Measurements from ENCODE around the gene EPHA10.
"Not testable (repeated sequence)": the region's sequence is repeated elsewhere in the genome, so short reads cannot be mapped to it uniquely, and the experiment has no call there.

The EPHA10 gene

DNA sequence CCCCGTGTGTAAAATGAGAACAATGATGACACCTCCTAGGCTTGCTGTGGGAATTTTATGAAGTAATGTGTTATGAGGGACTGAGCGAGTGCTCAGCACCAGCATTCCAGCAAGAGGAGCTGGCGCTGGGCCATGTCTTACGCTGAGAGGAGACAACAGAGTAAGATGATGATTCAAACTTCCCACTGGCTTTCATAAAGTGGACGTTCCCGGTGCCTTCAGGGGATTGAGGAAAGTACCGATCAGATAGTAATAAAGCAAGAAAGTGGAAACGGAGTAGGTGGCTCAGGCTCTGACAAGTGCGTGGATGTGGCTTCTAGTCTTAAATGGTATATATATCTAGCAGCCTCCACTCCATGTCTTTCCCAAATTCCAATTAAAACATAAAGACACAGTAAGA lies 23.8 kb downstream of the EPHA10 start:
- H3K4me3 ChIP-seq (ENCODE audit: low read length): no peak overlapping the region
- no peak for DNase-seq (ENCODE audit: low read depth, low spot score)

DNA sequence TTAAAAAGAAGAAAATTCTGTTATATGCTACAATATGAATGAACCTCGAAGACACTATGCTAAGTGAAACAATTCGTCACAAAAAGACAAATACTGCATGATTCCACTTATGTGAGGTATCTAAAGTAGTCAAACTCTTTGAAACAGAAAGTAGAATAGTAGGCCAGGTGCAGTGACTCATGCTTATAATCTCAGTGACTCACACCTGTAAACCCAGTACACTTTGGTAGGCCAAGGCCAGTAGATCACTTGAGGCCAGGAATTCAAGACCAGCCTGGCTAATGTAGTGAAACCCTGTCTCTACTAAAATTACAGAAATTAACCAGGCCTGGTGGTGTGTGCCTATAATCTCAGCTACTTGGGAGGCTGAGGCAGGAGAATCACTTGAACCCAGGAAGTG lies 25.7 kb downstream of the EPHA10 start:
- H3K4me3 ChIP-seq (ENCODE audit: low read length): no peak overlapping the region
- DNase-seq (ENCODE audit: low read depth, low spot score): no peak

DNA sequence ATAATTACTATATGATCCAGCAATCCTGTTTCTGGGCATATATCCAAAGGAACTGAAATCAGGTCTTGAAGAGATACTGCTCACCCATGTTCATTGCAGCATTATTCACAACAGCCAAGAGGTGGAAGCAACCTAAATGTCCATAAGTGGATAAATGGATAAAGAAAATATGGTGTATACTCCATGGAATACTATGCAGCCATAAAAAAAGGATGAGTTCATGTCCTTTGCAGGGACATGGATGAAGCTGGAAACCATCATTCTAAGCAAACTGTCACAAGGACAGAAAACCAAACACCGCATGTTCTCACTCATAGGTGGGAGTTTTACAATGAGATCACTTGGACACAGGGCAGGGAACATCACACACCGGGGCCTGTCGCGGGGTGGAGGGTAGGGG lies 26.3 kb downstream of the EPHA10 start:
- H3K4me3 ChIP-seq (ENCODE audit: low read length); DNase-seq (ENCODE audit: low read depth, low spot score): not testable (repeated sequence)

DNA sequence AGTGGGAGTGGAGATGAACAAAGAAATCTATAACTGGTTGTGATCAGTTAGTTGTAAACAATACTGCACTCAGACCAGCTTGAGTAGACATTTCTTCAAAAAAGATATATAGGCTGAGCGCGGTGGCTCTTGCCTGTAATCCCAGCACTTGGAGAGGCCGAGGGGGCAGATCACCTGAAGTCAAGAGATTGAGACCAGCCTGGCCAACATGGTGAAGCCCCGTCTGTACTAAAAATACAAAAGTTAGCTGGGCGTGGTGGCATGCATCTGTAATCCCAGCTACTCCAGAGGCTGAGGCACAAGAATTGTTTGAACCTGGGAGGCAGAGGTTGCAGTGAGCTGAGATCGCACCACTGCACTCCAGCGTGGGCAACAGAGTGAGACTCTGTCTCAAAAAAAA lies 26.9 kb downstream of the EPHA10 start:
- not testable (repeated sequence) for H3K4me3 ChIP-seq (ENCODE audit: low read length); DNase-seq (ENCODE audit: low read depth, low spot score)

DNA sequence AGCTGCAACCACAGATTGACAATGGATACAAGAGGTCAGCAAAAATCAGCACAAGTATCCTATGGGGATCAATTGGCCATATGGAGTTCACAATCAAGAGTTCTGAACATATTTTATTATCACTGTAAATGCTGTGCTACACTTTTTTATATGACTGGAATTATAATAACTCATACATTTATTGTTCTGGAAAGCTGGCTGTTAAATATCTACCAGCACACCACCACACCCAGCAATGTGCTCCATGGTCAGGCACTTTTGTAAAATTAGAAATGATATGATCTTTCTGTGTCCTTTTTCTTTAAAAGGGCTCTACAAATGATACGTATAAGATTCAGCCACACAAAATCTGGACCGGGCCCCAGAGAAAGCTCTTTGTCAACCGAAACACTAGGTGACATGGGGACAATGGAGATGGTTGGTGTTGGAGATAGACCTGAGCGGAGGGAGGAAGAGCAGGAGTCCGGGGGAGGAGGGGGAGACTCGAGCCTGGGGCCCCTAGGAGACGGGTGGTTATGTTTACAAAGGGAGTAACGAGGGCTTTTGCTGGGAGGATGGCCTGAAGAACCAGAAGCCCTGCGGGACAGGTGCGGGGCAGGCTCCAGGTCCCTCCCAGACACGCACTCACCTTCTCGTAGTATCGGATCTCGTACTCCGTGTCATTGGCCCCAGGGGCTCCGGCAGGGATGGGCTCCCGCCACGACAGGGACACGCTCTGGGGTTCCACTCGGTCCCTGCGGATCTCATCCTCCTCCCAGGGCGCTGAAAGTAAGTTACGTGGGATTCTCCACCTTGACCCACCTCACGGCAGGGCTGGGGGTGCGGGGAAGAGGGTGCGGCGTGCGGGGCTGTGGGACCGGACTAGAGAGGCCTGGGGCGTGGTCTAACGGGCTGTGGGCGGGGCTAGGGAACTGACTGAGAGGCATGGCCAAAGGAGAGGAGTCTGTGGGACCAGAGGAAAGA lies 30.0 kb downstream of the EPHA10 start:
- no peak for DNase-seq (ENCODE audit: low read depth, low spot score)
- no peak overlapping the region for H3K4me3 ChIP-seq (ENCODE audit: low read length)

DNA sequence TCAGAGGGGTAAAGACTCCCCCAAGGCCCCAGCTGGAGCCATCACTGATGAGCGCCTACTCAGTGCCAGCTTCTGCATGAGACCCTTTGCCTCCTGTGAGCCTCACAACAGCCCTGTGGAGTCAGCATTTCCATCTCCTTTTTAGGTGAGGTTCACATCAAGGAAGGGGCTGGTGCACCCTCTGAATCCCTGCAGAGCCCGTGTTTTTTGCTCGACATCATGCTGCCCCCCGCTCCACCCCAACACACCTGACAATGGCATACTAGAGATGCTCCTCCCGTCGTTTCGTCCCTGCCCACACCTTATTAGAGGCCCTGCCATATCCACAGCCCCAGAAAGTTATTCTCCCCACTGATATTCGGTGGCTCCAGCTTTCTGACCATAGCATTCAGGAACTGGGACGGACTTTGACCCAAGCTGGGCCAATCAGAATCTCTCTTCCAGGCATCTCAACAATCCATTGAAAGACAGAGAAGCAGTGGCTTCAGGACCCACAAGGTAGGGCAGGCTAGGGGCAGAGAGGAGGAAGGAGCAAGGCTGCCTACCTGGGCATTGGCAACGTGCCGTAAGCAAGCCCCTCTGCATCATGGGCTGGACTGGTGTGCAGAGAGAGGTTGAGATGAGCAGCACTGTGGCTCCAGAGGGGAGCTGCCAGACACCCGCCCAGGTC lies 32.7 kb downstream of the EPHA10 start:
- no peak for DNase-seq (ENCODE audit: low read depth, low spot score)
- no peak overlapping the region for H3K4me3 ChIP-seq (ENCODE audit: low read length)

DNA sequence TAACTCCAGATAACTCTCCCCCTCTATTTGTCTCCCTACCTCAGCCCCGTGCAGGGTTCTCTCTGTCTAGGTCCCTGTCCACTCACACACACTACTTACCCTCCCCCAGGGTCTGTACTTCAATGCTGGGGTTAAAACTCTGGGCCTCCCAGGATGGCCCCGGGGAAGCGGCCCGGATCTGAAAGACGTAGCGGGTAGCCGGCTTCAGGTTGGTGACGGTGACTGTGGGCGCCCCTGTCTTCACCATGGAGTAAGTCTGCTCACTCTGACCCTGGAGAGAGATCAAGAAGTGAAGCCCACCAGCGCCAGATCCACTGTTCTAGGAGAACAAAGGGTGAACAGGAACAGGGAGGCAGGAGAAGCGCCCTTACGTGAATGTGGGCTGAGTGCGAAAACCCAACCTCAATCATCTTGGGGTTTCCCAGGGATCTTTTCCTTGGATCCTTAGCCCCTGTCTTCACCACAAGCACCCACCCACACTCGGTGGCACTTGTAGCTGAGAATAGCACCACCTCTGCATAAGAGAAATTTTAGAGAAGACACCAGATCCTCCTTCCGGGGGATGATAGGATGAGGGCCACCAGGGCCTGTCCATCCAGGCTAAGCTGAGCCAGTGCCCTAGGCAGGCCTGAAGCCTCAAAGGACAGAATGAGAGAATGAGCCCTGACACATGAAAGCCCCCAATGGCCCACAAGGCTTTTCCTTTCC lies 33.5 kb downstream of the EPHA10 start:
- H3K4me3 ChIP-seq (ENCODE audit: low read length): no peak overlapping the region
- DNase-seq (ENCODE audit: low read depth, low spot score): no peak

DNA sequence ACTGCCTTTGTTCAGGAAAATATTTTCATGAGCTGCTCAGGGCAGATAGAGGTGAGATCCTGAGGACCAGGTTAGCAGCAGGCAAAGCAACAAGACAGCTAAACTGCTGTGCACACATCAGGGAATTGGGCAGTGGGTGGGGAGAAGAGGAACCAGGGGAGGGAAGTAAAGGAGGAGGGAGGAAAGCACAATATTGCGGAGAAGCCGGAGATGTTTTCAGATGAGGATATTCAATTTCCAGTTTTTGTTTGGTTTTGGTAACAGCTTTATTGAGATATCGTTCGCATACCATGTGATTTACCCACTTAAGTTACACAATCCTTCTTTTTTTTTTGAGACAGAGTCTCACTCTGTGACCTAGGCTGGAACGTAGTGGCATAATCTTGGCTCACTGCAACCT lies 34.5 kb downstream of the EPHA10 start:
- H3K4me3 ChIP-seq (ENCODE audit: low read length): no peak overlapping the region

DNA sequence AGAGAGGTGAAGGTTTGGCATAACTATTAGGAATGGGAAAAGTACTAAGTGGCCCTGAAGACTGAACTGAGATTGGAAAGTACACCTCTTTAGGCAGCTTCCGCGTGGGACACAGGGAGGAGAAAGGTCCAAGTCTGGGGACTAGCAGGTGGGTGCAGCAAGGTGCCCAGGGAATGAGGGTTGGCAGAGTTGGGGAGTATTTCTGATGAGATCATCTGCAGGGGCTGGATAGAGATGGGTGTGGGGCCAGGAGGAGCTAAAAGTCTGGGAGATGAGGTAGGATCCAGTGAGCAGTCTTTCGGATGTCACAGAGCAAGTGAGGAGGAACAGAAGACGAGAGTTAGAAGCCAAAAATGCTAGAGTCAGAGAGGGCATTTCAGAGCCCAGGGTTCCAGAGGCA lies 36.5 kb downstream of the EPHA10 start:
- H3K4me3 ChIP-seq (ENCODE audit: low read length): no peak overlapping the region
- DNase-seq (ENCODE audit: low read depth, low spot score): no peak

More for the DNA sequence above, 34.5 kb downstream of the EPHA10 start:
- DNase-seq (ENCODE audit: low read depth, low spot score): no peak

DNA sequence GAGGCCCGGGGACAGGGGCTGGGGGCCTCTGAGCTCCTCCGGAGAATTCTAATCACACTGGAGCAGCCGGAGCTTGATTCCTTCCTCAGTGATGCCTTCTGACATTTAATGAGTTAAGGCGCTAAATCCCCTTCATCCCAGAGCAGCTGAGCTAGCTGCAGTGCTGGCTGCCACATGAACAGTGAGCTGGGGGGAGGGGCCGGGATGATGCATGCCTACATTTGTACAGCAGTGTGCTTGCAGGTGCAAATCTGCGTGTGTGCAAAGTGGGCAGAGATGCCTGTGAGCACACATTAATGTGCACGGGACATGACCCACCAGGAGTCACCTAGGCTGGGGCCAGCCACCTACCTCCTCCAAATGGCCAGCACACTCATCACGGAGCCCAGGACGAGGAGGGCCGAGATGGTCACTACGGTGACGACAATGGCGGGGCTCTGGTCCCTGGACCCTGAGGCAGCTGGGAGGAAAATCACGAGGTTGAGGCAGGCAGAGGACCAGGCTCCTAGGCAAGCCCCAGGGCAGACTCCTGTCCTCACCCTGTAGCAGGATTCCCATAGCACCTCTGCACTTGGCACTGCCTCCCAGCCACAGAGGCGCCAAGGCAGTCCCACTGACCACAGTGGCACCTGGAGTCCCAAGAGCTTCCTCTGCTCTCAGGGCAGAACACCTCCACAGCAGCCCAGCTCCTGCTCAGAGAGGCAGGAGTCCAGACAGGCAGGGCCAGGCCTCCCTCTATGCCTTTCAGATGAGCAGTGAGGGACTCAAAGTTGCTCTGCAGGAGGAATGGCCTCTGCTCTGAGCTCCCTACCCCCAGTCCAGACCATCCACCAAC lies 38.0 kb downstream of the EPHA10 start:
- no peak overlapping the region for H3K4me3 ChIP-seq (ENCODE audit: low read length)
- no peak for DNase-seq (ENCODE audit: low read depth, low spot score)

DNA sequence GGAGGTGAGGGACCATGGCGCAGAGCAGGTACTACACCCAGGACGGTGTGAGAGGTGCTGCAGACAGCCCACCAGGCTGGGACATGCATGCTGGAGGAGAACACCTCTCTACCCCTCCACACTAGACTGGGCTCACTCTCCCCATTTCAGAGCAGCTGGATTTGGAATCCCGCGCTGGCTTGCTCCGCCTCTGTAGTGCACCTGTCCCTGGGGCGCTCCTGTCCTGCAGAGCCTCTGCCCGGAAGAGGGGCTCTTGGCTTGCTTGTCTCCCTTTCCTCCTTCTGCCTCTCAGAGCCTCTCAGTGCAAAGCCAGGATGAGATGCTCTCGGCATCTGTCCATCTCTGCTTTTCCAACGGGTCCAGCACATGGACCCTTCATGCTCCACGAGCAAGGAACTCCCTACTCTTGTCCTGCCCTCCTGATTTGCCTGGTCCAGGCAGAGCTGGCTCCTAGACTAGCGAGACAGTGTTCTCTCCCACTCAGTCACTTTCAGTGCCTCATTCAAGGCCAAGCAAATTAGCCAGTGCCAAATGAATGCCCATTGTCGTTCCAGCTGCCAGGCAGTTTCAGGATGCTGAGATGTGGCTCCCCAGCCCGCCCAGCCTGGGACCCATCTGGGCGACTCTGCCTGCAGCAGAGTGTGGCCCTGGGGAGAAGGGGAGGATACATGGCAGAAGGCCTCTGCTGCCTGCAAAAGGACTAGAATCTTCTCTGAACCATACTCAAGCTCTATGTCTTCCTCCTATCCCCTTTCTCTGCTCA lies 38.9 kb downstream of the EPHA10 start:
- DNase-seq (ENCODE audit: low read depth, low spot score): no peak
- no peak overlapping the region for H3K4me3 ChIP-seq (ENCODE audit: low read length)

DNA sequence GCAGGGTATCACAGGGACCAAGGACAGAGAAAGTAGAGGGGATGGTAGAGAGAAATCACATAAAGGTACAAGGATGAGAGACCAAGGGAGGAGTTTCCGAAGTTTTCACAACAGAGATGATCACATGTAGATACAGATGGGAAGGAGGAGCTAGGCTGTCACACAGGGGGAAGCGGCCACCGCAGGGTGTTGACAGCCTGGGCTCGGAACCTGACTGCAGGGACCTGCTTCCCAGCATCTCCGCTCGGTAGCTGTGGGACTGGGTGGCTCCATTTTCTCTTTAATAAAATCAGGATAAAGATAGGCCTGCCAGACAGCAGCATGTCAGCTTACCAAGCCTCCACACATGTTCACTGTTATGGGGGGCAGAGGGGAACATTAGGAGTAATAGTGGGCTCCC lies 40.3 kb downstream of the EPHA10 start:
- H3K4me3 ChIP-seq (ENCODE audit: low read length): no peak overlapping the region

DNA sequence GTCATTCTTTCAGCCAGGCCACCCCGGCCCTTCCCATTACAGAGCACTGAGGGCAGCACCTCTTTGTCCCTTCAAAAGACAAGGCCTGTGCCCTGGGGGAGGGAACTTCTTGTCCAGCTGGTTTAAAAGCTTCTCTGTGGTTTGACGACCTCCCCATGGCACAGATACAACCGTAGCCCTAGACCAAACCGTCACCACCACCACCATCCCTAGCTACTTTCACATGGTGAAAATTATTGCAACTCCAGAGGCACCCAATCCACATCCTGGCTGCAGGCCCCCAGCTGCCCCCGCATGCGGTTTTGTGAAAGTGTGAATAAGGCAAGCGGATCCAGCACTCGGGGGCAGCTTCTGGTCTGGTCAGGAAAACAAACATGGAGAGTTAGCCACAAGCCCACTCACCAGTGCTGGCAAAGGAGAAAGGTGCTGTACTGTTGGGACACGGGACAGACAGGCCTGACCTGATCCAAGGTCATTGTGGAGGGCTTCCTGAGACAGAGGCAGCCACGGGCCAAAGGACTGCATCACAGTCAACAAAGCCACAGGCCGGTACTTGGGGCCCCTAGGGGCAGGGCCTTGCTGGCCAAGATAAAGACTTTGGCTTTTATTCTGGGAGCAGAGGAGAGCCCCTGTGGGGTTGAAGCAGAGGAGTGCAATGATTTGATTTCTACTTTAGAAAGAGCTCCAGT lies 41.4 kb downstream of the EPHA10 start:
- no peak for DNase-seq (ENCODE audit: low read depth, low spot score)
- no peak overlapping the region for H3K4me3 ChIP-seq (ENCODE audit: low read length)

More for the DNA sequence above, 40.3 kb downstream of the EPHA10 start:
- DNase-seq (ENCODE audit: low read depth, low spot score): no peak

DNA sequence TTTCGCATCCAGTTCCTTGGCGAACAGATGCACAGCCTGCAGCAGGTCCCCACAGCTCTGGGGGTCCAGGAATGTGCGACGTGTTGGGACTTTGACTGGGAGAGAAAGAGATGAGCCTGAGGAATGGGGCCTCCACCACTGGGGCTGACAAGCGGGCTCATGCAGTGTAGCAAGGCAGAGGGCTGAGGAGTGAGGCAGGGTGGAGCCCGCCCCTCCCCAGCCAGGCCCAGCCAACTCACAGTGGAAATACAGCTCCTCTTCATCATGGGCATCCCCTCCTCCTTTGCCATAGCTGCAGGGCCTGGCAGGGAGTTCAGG lies 41.9 kb downstream of the EPHA10 start:
- H3K4me3 ChIP-seq (ENCODE audit: low read length): no peak overlapping the region

DNA sequence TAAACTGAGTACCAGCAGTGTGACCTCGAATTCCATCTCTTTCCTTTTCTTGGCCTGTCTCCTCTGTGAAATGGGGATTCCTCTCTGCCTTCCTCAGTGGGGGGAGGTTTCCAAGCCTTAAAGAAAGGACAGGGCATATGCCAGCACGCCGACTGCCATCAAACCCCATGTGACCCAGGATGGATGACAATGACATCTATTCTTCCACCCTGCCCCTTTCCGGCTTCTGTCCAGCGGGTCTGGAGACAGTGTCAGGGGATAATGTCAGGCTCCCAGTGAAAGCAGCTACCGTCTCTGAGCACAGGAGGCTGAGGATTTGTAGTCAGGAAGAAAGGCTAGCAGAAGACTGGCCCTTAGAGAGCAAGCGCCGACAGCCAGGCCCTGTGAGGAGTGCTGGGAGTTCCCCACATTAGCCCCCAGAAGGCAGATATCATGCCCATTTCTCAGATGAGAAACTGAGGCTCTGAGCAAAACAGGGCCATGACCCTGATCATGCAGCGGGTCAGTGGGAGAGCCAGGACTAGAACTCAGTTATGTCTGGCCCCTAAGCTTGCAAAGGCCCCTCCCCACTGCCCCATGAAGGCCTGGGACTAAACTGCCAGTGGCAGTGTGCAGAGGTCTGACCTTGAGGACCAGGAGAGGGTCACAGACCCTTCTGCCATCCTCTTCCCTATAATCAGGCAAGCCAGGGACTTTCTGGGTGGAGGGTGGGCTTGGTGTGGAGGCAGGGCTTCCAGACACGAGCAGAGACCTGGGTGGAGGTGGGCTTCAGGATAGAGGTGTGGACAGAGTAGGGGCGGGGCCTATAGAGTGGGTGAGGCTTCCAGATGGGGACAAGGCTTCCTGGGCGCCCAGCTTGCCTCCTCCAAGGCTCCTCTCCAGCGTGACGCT lies 42.5 kb downstream of the EPHA10 start:
- H3K4me3 ChIP-seq (ENCODE audit: low read length): no peak overlapping the region
- no peak for DNase-seq (ENCODE audit: low read depth, low spot score)

More for the DNA sequence above, 41.9 kb downstream of the EPHA10 start:
- DNase-seq (ENCODE audit: low read depth, low spot score): no peak

DNA sequence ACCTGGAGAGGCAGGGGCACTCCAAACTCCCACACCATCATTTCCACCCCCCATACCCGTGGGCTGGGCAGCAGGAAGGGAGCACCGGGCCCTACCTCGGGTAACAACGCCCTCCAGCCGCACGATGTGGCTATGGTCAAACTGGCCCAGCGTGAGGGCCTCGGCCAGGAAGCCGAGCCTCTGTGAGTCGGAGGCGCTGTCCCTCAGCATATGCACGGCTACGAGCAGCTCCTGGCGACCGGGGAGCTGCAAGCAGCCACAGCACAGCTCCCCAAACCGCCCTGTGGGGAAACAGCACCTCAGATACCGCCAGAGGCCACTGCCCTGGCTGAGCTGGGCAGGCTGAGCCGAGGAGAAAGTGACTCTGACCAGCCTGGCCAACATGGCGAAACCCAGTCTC lies 43.4 kb downstream of the EPHA10 start:
- no peak overlapping the region for H3K4me3 ChIP-seq (ENCODE audit: low read length)
- no peak for DNase-seq (ENCODE audit: low read depth, low spot score)
